ENCODE measurements around the gene RAD51B.
"Not testable (repeated sequence)": the region's sequence is repeated elsewhere in the genome, so short reads cannot be mapped to it uniquely, and the experiment has no call there.

Gene RAD51B

GRCh38 chr14:68036202-68036601, 216.6 kb downstream of the RAD51B start:
- no peaks in the 10 kb centered on the region for H3K4me1 ChIP-seq (ENCODE audit: insufficient read depth, insufficient read length)

GRCh38 chr14:68039593-68039992, 220.0 kb downstream of the RAD51B start:
- TF ChIP-seq SUZ12 (IDR thresholded peaks at IDR 0.05; ENCODE audit: extremely low read depth, insufficient read depth, insufficient read length) (no peak), YY1 (IDR thresholded peaks at IDR 0.05; ENCODE audit: insufficient read depth, insufficient read length) (no peak), ZNF274 (IDR thresholded peaks at IDR 0.05; ENCODE audit: low read depth, low read length) (no peak)
- DNase-seq (ENCODE audit: low read depth, low spot score), result no peak
- Histone ChIP-seq H3K9ac (ENCODE audit: insufficient read length, low read depth) (no peak overlapping the region), H3K9me3 (ENCODE audit: insufficient read depth, low read length) (no peaks in the 10 kb centered on the region), H3K4me1 (ENCODE audit: insufficient read depth, insufficient read length) (peaks cover 2% of the 10 kb centered on the region), H3K4me3 (ENCODE audit: insufficient read length, low read depth) (no peak overlapping the region), H3K36me3 (ENCODE audit: insufficient read depth, insufficient read length, low read length) (no peaks in the 10 kb centered on the region), H3K27me3 (ENCODE audit: insufficient read depth, insufficient read length) (no peaks in the 10 kb centered on the region)

More at GRCh38 chr14:68036202-68036601, 216.6 kb downstream of the RAD51B start:
- Histone ChIP-seq H3K36me3 (ENCODE audit: insufficient read depth, insufficient read length, low read length) (no peaks in the 10 kb centered on the region), H3K9ac (ENCODE audit: insufficient read length, low read depth) (no peak overlapping the region), H3K9me3 (ENCODE audit: insufficient read depth, low read length) (no peaks in the 10 kb centered on the region), H3K27me3 (ENCODE audit: insufficient read depth, insufficient read length) (no peaks in the 10 kb centered on the region), H3K4me3 (ENCODE audit: insufficient read length, low read depth) (no peak overlapping the region)
- no peak for TF ChIP-seq YY1 (IDR thresholded peaks at IDR 0.05; ENCODE audit: insufficient read depth, insufficient read length)
- TF ChIP-seq SUZ12 (IDR thresholded peaks at IDR 0.05; ENCODE audit: extremely low read depth, insufficient read depth, insufficient read length), result no peak
- no peak for TF ChIP-seq ZNF274 (IDR thresholded peaks at IDR 0.05; ENCODE audit: low read depth, low read length)
- DNase-seq (ENCODE audit: low read depth, low spot score), result no peak

GRCh38 chr14:68040633-68041369, 221.2 kb downstream of the RAD51B start:
- H3K9me3 ChIP-seq (ENCODE audit: insufficient read depth, low read length), result no peaks in the 10 kb centered on the region
- H3K4me3 ChIP-seq (ENCODE audit: insufficient read length, low read depth), result no peak overlapping the region
- DNase-seq (ENCODE audit: low read depth, low spot score), result peak; percentile 35
- TF ChIP-seq YY1 (IDR thresholded peaks at IDR 0.05; ENCODE audit: insufficient read depth, insufficient read length), result no peak
- TF ChIP-seq ZNF274 (IDR thresholded peaks at IDR 0.05; ENCODE audit: low read depth, low read length), result no peak
- no peak for TF ChIP-seq SUZ12 (IDR thresholded peaks at IDR 0.05; ENCODE audit: extremely low read depth, insufficient read depth, insufficient read length)
- no peak overlapping the region for H3K9ac ChIP-seq (ENCODE audit: insufficient read length, low read depth)
- no peaks in the 10 kb centered on the region for H3K27me3 ChIP-seq (ENCODE audit: insufficient read depth, insufficient read length)
- H3K4me1 ChIP-seq (ENCODE audit: insufficient read depth, insufficient read length), result peaks cover 2% of the 10 kb centered on the region
- no peaks in the 10 kb centered on the region for H3K36me3 ChIP-seq (ENCODE audit: insufficient read depth, insufficient read length, low read length)

- no peak for DNase-seq (ENCODE audit: low read depth, low spot score)
- peaks cover 2% of the 10 kb centered on the region for H3K4me1 ChIP-seq (ENCODE audit: insufficient read depth, insufficient read length)
- H3K9ac ChIP-seq (ENCODE audit: insufficient read length, low read depth), result no peak overlapping the region
Observed at GRCh38 chr14:68041876-68042354, 222.3 kb downstream of the RAD51B start.

GRCh38 chr14:68042586-68043210, 223.1 kb downstream of the RAD51B start:
- Histone ChIP-seq H3K36me3 (ENCODE audit: insufficient read depth, insufficient read length, low read length) (no peaks in the 10 kb centered on the region), H3K4me3 (ENCODE audit: insufficient read length, low read depth) (no peak overlapping the region), H3K9me3 (ENCODE audit: insufficient read depth, low read length) (no peaks in the 10 kb centered on the region), H3K27me3 (ENCODE audit: insufficient read depth, insufficient read length) (no peaks in the 10 kb centered on the region), H3K4me1 (ENCODE audit: insufficient read depth, insufficient read length) (peaks cover 2% of the 10 kb centered on the region), H3K9ac (ENCODE audit: insufficient read length, low read depth) (no peak overlapping the region)
- no peak for TF ChIP-seq ZNF274 (IDR thresholded peaks at IDR 0.05; ENCODE audit: low read depth, low read length)
- TF ChIP-seq SUZ12 (IDR thresholded peaks at IDR 0.05; ENCODE audit: extremely low read depth, insufficient read depth, insufficient read length), result no peak
- no peak for TF ChIP-seq YY1 (IDR thresholded peaks at IDR 0.05; ENCODE audit: insufficient read depth, insufficient read length)
- DNase-seq (ENCODE audit: low read depth, low spot score), result no peak

More at GRCh38 chr14:68041876-68042354, 222.3 kb downstream of the RAD51B start:
- H3K36me3 ChIP-seq (ENCODE audit: insufficient read depth, insufficient read length, low read length), result no peaks in the 10 kb centered on the region
- no peak overlapping the region for H3K4me3 ChIP-seq (ENCODE audit: insufficient read length, low read depth)
- H3K27me3 ChIP-seq (ENCODE audit: insufficient read depth, insufficient read length), result no peaks in the 10 kb centered on the region
- TF ChIP-seq ZNF274 (IDR thresholded peaks at IDR 0.05; ENCODE audit: low read depth, low read length) (no peak), SUZ12 (IDR thresholded peaks at IDR 0.05; ENCODE audit: extremely low read depth, insufficient read depth, insufficient read length) (no peak), YY1 (IDR thresholded peaks at IDR 0.05; ENCODE audit: insufficient read depth, insufficient read length) (no peak)
- H3K9me3 ChIP-seq (ENCODE audit: insufficient read depth, low read length), result no peaks in the 10 kb centered on the region

- Histone ChIP-seq H3K27me3 (ENCODE audit: insufficient read depth, insufficient read length) (no peaks in the 10 kb centered on the region), H3K9me3 (ENCODE audit: insufficient read depth, low read length) (no peaks in the 10 kb centered on the region), H3K9ac (ENCODE audit: insufficient read length, low read depth) (no peak overlapping the region), H3K4me3 (ENCODE audit: insufficient read length, low read depth) (no peak overlapping the region), H3K36me3 (ENCODE audit: insufficient read depth, insufficient read length, low read length) (no peaks in the 10 kb centered on the region), H3K4me1 (ENCODE audit: insufficient read depth, insufficient read length) (peaks cover 2% of the 10 kb centered on the region)
- no peak for DNase-seq (ENCODE audit: low read depth, low spot score)
- no peak for TF ChIP-seq ZNF274 (IDR thresholded peaks at IDR 0.05; ENCODE audit: low read depth, low read length)
- no peak for TF ChIP-seq SUZ12 (IDR thresholded peaks at IDR 0.05; ENCODE audit: extremely low read depth, insufficient read depth, insufficient read length)
- TF ChIP-seq YY1 (IDR thresholded peaks at IDR 0.05; ENCODE audit: insufficient read depth, insufficient read length), result no peak
Observed at GRCh38 chr14:68043752-68044151, 224.2 kb downstream of the RAD51B start.

- TF ChIP-seq ZNF274 (IDR thresholded peaks at IDR 0.05; ENCODE audit: low read depth, low read length), result no peak
- Histone ChIP-seq H3K4me3 (ENCODE audit: insufficient read length, low read depth) (no peak overlapping the region), H3K9ac (ENCODE audit: insufficient read length, low read depth) (no peak overlapping the region), H3K9me3 (ENCODE audit: insufficient read depth, low read length) (no peaks in the 10 kb centered on the region), H3K4me1 (ENCODE audit: insufficient read depth, insufficient read length) (no peaks in the 10 kb centered on the region), H3K27me3 (ENCODE audit: insufficient read depth, insufficient read length) (no peaks in the 10 kb centered on the region), H3K36me3 (ENCODE audit: insufficient read depth, insufficient read length, low read length) (no peaks in the 10 kb centered on the region)
- DNase-seq (ENCODE audit: low read depth, low spot score), result no peak
Observed at GRCh38 chr14:68047906-68048305, 228.3 kb downstream of the RAD51B start.

GRCh38 chr14:68048815-68049214, 229.2 kb downstream of the RAD51B start:
- not testable (repeated sequence) for H3K9ac ChIP-seq (ENCODE audit: insufficient read length, low read depth); H3K36me3 ChIP-seq (ENCODE audit: insufficient read depth, insufficient read length, low read length); H3K27me3 ChIP-seq (ENCODE audit: insufficient read depth, insufficient read length); H3K9me3 ChIP-seq (ENCODE audit: insufficient read depth, low read length); H3K4me1 ChIP-seq (ENCODE audit: insufficient read depth, insufficient read length); DNase-seq (ENCODE audit: low read depth, low spot score); H3K4me3 ChIP-seq (ENCODE audit: insufficient read length, low read depth)
